GM23338 (cell line): ENCODE data around the gene CFAP77. TPM values are rescaled to one million over a fixed set of nuclear protein-coding genes. Genes with fewer than 3 reads are reported as not detected.

ENCODE experiments used
- ATAC-seq: fragments of 200-7000 bp; cut with Tn5 transposase; 3 replicates; pipeline ENCODE4 v1.9.1; 2020
- DNase-seq: peaks from one replicate; pipeline ENCODE4 v3.0.0-alpha.2; 2015; ENCODE audit warnings: low spot score
- H2AFZ ChIP-seq: fragments of 200-600 bp; sonication (generic); 2 replicates; pipeline ENCODE4 v1.8.0; 2016; ENCODE audit warnings: antibody characterized with exemption, mild to moderate bottlenecking, moderate library complexity
- H3F3A ChIP-seq: fragments of 200-600 bp; sonication (generic); replicated peaks from 2 replicates; pipeline ENCODE4 v1.8.0; 2017; ENCODE audit warnings: antibody characterized with exemption, mixed run types, low read depth
- H3K27ac ChIP-seq: fragments of 200-600 bp; sonication (generic); 2 replicates; pipeline ENCODE4 v1.6.1; 2016; ENCODE audit warnings: low read depth
- H3K27me3 ChIP-seq: fragments of 200-600 bp; sonication (generic); 2 replicates; pipeline ENCODE4 v1.8.0; 2016; ENCODE audit warnings: mild to moderate bottlenecking, mixed run types, moderate library complexity; ENCODE audit not compliant: insufficient read depth
- H3K36me3 ChIP-seq: fragments of 200-600 bp; sonication (generic); 2 replicates; pipeline ENCODE4 v1.8.0; 2016; ENCODE audit warnings: mild to moderate bottlenecking; ENCODE audit not compliant: insufficient read depth
- H3K4me1 ChIP-seq: fragments of 200-600 bp; sonication (generic); 2 replicates; pipeline ENCODE4 v1.8.0; 2016; ENCODE audit warnings: mild to moderate bottlenecking, moderate library complexity; ENCODE audit not compliant: insufficient read depth
- H3K4me2 ChIP-seq: fragments of 200-600 bp; sonication (generic); 2 replicates; pipeline ENCODE4 v1.7.1; 2017; ENCODE audit warnings: mixed run types
- H3K4me3 ChIP-seq: fragments of 200-600 bp; sonication (generic); 2 replicates; pipeline ENCODE4 v1.6.1; 2016; ENCODE audit warnings: mixed run types
- H3K79me2 ChIP-seq: fragments of 200-600 bp; sonication (generic); replicated peaks from 2 replicates; pipeline ENCODE4 v1.8.0; 2017; ENCODE audit warnings: mild to moderate bottlenecking; ENCODE audit not compliant: insufficient read depth
- H3K9me2 ChIP-seq: fragments of 200-600 bp; sonication (generic); 2 replicates; pipeline ENCODE4 v1.8.0; 2017; ENCODE audit not compliant: insufficient read depth
- H4K20me1 ChIP-seq: fragments of 200-600 bp; sonication (generic); replicated peaks from 2 replicates; pipeline ENCODE4 v1.8.0; 2017; ENCODE audit warnings: mild to moderate bottlenecking; ENCODE audit not compliant: insufficient read depth
- H3K27ac Mint-ChIP-seq: 2 replicates; pipeline ENCODE4 v1.8.0; 2020; ENCODE audit warnings: inconsistent platforms, mild to moderate bottlenecking, moderate library complexity, mixed read lengths
- H3K27me3 Mint-ChIP-seq: 3 replicates; pipeline ENCODE4 v1.8.0; 2022; ENCODE audit warnings: low read depth, mild to moderate bottlenecking, moderate library complexity, mixed read lengths, inconsistent platforms; ENCODE audit not compliant: insufficient read depth, poor library complexity
- H3K36me3 Mint-ChIP-seq: 3 replicates; pipeline ENCODE4 v1.8.0; 2021; ENCODE audit warnings: low read depth, mild to moderate bottlenecking, inconsistent platforms, moderate library complexity, mixed read lengths
- H3K4me1 Mint-ChIP-seq: 3 replicates; pipeline ENCODE4 v1.8.0; 2020; ENCODE audit warnings: mild to moderate bottlenecking, inconsistent platforms, mixed read lengths
- H3K4me3 Mint-ChIP-seq: 3 replicates; pipeline ENCODE4 v1.8.0; 2021; ENCODE audit warnings: moderate library complexity, mild to moderate bottlenecking, inconsistent platforms, mixed read lengths
- H3K9me3 Mint-ChIP-seq: 3 replicates; pipeline ENCODE4 v1.8.0; 2020; ENCODE audit warnings: moderate library complexity, mild to moderate bottlenecking, inconsistent platforms, mixed read lengths
- CTCF ChIP-seq, 2 experiments: fragments of 200-600 bp in 1 of 2; sonication (generic) in 1 of 2; conservative IDR thresholded peaks; 2 replicates each; pipeline versions ENCODE4 v1.5.1 to v1.6.1; 2016 to 2017; ENCODE audit warnings: antibody characterized with exemption in 2 of 2, low read depth in 2 of 2, mild to moderate bottlenecking in 2 of 2, moderate library complexity in 1 of 2
- NANOG ChIP-seq: IDR thresholded peaks from 2 replicates; pipeline ENCODE4 v1.6.1; 2016; ENCODE audit warnings: antibody characterized with exemption, borderline replicate concordance
- STAT1 ChIP-seq: IDR thresholded peaks from one replicate; pipeline ENCODE4 v1.6.1; 2016; ENCODE audit warnings: antibody characterized with exemption; ENCODE audit not compliant: unreplicated experiment
- ZNF462 ChIP-seq: fragments of 250-450 bp; sonication (Bioruptor Pico); IDR thresholded peaks from 2 replicates; pipeline ENCODE4 v1.5.0; 2020; ENCODE audit warnings: mild to moderate bottlenecking, moderate library complexity
- polyA plus RNA-seq: library from polyadenylated mRNA; unstranded; fragments of >200 nt; fragmentation: Nextera tagmentation; extraction: Ambion mirVana; gene quantifications from 2 replicates; pipeline ENCODE4 v1.2.1, GENCODE V29; 2016
- total RNA-seq: library from RNA; depleted of rRNA; stranded (reverse); fragments of >200 nt; shearing (Covaris generic); gene quantifications from 2 replicates; pipeline ENCODE4 v1.2.3, GENCODE V29; 2014

The CFAP77 gene
- total and polyA plus RNA-seq, 2 experiments from 2014 or later, result 0.97 to 1.3 TPM

GRCh38 chr9:132446887-132447286 lies 36.9 kb downstream of the CFAP77 start (continued):
- TF ChIP-seq ZNF462 (CRISPR knock-in tag), result no peak
- TF ChIP-seq STAT1, result no peak

GRCh38 chr9:132447346-132447745 lies 37.3 kb downstream of the CFAP77 start:
- peak; percentile 99 for ATAC-seq
- Histone ChIP-seq H3K4me1 (no peaks in the 10 kb centered on the region), H3K4me2 (no peak overlapping the region), H4K20me1 (no peaks in the 10 kb centered on the region), H3K27me3 (no peaks in the 10 kb centered on the region), H2AFZ (peak overlapping the region; percentile 97), H3K36me3 (no peaks in the 10 kb centered on the region), H3K27ac (no peak overlapping the region), H3K79me2 (no peaks in the 10 kb centered on the region), H3K4me3 (no peak overlapping the region), H3F3A (no peaks in the 10 kb centered on the region), H3K9me2 (no peaks in the 10 kb centered on the region)
- no peak overlapping the region for H3K4me3 Mint-ChIP-seq
- no peaks in the 10 kb centered on the region for H3K4me1 Mint-ChIP-seq
- no peaks in the 10 kb centered on the region for H3K36me3 Mint-ChIP-seq
- DNase-seq, result peak; percentile 85
- H3K9me3 Mint-ChIP-seq, result no peaks in the 10 kb centered on the region
- TF ChIP-seq CTCF (conservative IDR thresholded peaks at IDR 0.05; ENCODE audit: low read depth in 2 of 2), result peak; percentile 49 to 53
- no peak for TF ChIP-seq NANOG
- H3K27me3 Mint-ChIP-seq, result peaks cover 3% of the 10 kb centered on the region
- no peak overlapping the region for H3K27ac Mint-ChIP-seq
